GM19025 (cell line): ENCODE results near the gene COLEC12.

ENCODE experiments used
- ATAC-seq: cut with Tn5 transposase; IDR thresholded peaks from one replicate; pipeline ENCODE4 v1.9.1; 2021; ENCODE audit warnings: mild to moderate bottlenecking, low read depth, moderate library complexity; ENCODE audit not compliant: unreplicated experiment

COLEC12 gene

DNA sequence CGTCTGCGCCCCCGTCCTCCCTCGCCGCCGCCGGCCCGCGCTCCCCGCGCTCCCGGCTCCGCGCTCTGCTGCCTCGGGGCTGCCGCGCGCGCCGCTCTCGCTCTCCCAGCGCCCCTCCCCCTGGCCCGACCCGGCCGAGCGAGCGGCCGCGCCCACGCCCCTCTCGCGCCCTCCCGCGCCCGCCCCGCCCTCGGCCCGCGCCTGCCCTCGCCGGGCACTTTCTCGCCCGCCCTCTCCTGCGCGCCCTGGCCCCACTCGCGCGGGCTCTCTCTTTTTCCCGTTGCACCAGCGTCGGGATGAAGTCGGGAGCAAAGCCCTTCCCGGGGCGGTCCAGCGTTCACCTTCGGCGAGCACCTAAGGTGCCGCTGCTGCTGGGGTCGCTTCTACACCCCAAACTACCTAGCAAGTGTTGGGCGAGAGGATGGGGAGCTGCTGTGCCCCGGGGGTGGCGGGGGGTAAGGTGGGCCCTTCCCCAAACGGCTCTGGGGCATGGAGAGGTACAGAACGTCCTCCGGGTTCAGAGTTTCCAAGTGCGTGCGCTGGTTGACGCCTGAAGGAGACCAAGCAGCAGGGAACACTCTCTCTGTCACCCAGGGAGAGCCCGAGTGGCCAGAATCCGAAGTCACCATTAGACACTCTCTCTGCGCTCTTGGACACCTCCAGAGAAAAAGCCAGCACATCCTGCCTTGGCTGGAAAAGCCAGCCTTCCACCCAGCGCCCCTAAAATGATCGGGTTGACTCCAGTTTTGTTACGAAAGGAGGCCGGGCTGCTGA, at the start of gene COLEC12:
TSS of gene COLEC12 (minus strand) at position 70 of the 774 bp plus-strand sequence. CDS start 187 bp downstream, outside the sequence.
- no peak for ATAC-seq

DNA sequence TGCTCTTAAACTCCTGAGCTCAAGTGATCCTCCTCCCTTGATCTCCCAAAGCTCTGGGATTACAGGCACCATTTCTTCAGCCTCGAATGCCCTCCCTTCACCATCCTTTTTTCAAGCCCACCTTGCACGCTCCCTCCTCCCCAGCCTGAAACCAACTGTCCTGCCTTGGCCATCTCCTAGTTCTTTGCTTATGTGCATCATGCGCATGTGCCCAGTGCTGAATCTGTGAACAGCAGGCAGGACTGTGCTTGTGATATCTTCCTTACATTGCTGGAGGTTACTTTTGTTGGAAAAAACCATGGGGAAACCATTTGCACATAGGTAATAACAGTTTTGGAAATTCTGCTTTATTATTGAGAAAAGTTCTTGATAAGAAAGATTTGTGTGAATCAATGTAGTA, 49.5 kb upstream of the COLEC12 start:
- no peak for ATAC-seq

DNA sequence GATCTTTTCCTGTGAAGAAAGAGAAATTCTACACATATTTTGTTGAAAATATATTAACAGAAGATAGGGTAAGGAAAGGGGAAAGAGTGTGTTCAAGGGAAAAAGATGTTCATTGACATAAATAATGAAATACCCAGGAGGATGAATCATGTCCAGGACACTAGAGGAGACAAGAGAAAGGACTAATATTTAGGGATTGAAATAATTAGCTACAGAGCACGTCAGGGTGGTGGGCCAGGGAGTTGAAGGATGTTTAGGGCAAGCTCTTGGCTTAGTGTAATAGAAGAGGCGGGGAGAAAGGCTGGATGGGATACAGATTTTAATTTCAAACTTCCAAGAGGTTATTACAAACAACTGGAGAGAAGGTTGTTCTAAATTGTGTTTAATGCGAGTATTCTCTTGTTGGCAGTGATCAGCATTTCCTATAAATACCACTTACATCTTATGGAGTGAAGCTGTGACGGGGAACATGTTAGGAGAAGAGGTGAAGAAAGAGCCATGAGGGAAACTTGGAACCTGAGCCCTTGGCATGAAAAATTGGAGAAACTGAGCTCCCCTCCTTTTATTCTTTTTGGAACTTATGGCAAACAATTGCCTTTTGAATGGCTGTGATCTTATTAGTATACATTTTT, 43.1 kb upstream of the COLEC12 start:
- no peak for ATAC-seq

DNA sequence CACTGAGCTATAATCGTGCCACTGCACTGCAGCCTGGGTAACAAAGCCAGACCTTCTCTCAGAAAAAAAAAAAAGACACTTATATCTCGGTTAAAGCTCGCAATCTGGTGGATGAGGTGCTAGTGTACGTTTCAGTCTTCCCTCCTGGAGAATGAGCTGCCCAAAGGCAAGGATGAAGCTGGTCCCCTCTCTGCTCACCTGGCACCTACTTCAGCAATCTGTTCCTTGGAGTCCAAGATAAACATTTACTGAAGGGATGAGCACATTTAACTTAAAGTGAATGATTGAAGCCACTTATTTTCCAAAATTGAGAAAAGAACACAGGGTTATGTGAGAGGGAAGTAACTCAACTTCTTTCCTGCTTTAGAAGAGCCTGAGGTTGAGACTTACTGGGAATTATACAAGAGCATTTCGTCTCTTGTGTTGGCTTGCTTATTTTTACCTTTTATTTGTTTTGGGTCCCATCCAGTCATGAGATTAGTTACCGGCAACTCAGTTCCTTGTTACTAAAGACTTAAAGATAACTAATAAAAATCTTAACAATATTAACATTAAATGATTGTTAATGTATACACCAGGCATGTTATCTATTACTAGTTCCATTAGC, 33.6 kb upstream of the COLEC12 start:
- ATAC-seq, result no peak

DNA sequence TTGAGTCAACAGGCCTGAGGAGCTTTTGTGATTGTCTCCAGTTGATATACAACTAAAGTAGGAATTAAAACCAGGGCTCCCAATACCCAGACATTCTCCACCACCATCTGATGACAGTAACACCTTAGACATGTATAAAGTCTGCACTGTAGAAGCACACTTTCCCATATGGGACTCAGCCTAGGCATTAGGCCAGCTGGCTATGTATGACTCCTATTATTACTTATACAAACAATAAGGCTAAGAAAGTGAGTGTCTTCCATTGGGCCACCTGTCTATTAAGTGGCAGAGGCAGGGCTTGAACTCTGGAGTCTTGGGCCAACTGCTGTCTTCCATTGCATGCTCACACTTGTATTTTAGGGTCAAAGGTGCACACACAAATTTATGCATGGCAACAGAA, 32.1 kb upstream of the COLEC12 start:
- ATAC-seq, result no peak

DNA sequence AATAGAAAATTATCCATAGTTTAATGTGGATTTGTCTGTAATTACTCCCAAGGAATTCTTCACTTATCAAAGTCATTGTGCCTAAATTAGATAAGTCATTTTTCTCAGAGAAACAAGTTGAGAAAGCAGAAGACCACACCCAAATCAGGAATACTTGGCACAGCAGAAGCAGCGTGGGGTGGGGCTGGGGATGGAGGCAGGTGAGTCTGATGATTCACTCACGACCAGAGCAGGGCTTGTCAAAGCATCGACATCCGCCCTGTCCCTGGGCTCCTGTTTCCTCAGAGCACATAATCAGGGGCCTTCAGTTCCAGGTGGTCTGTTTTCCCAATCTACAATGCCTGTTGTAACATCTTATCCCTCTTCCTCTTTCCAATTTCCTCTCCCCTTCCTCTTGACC, 31.5 kb upstream of the COLEC12 start:
- ATAC-seq, result no peak

DNA sequence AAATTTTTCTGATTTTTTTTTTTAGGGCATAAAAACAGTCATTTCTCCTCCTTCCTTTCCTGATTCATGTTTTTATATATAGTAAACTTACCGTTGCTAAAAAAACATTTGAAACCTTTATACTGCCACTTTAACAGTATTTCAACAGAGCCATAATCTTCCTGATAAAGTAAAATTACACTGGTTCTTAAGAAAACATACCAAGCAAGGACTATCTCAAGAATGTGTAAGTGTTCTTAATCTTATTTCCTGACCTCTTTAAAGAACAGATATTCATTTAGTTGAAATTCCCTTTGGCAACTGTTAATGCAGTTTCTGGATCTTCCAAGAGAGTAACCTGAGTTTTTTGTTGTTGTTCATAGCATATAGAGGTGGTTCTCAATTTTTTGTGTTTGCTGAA, 26.6 kb upstream of the COLEC12 start:
- no peak for ATAC-seq

DNA sequence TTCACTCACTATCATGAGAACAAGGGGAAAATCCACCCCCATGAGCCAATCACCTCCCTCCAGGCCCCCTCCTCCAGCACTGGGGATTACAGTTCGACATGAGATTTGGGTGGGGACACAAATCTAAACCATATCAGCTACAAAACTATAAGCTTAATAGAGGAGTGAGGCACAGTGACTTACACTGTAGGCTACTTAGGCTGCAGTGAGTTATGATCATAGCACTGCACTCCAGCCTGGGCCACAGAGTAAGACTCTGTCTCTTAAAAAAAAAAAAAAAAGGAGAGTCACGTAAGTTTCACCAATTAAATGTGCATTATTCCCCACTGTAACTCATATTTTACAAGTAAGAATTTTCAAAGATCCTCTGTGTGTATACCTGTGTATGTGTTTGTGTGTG, 26.2 kb upstream of the COLEC12 start:
- ATAC-seq, result no peak

DNA sequence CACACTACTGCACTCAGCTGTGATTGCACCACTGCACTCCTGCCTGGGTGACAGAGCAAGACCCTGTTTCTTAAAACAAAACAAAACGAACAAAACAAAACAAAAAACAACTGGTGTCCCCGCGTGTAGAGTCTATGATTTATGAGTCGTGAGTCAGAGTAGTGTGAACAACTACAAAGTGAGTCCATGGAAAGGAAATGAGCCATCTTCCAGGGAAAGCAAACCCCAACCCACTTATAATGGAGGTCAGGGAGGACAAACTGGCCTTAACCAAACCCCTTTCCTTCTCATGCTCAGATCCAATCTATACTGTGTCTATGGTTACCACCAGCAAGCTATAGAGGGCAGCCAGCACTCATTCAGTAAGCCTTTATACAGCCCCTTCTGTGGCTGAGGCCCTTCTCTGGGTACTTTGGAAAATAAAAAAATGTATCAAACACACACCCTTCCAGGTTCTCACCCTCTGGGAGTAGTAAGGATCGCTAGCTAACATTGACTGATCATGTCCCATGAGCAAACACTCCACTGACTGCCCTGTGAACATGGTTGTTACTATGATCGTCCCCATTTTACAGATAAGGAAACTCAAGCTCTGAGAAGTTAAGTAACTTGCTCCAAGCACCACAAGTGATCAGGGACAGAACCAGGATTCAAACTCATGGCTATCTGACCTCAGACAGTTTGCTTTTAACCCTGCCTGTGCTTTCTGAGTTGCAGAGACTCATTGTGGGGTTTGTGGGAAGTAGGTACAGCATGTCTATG, 24.7 kb upstream of the COLEC12 start:
- ATAC-seq, result no peak

DNA sequence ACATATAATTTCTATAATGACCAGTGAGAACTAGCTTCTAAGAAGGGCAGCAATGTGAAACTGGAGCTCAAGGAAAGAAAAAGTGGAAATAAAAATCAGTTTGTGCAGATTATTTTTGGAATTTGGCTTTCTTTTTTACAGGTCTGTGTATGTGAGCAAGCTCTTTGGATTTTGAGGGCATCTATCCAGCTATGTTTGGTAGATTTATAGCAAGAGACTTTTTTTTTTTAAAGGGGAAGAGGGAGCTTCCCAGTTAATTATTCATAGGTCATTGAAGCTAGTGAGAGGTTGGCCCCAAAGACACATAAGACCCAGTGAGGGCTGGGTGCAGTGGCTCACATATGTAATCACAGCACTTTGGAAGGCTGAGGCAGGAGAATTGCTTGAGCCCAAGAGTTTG, 24.0 kb upstream of the COLEC12 start:
- ATAC-seq, result peak; percentile 63

DNA sequence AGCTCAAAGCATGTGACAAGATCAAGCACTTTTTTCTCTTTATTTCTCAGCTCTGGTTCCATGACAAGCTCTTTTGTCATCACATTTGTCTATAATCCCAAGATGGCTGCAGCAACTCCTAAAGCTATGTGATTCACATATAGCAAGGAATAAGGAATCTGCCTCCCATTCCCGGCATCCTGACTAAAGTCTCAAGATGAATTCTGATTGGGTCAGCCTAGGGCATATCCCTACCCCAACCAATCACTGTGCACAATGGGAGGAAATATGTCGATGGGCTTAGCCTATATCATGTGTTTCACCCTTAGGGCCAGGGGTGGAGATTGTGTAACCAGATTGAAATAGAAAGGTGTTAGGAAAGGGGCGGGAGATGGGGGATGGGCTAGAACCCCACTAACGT, 23.1 kb upstream of the COLEC12 start:
- no peak for ATAC-seq

DNA sequence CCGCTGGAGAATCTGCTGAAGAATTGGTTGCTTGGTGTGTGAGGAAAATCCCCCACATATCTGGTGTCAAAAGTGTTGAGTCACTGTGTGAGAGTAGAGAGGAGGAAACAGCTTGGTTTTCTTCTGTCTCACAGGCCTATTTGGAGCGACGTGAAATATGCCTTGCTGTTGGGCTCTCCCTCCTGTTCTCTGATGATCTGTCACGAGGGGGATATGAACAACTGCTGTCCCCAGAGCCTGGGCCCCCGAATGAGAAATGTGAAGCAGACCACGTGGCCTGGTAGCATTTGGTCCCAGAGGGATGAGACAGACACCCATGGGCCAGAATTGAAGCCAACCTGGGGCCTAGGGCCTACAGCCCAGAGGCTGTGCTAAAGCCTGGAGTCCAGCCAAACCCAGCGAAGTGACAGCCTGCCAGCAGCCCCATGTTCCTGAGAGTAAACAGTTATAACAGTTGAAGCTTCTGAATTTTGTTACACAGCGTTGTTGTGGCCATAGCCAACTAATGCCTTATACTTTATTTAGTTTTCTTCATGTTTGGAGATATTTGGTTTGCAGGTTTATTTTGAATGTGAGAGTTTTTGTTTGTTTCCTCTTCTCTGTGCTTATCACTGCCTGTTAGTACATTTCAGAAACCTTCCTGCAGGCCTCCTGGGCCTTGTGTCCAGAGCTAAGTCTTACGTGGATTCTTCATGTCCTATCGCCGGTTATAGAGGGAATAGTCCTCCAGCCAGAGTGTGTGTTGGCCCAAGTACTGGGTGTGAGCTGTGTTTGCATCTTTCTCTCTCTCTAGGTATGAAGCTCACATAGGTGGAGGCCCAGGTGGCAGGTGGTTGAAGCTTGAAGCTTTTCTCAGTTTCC, 18.7 kb upstream of the COLEC12 start:
- peak; percentile 93 for ATAC-seq

DNA sequence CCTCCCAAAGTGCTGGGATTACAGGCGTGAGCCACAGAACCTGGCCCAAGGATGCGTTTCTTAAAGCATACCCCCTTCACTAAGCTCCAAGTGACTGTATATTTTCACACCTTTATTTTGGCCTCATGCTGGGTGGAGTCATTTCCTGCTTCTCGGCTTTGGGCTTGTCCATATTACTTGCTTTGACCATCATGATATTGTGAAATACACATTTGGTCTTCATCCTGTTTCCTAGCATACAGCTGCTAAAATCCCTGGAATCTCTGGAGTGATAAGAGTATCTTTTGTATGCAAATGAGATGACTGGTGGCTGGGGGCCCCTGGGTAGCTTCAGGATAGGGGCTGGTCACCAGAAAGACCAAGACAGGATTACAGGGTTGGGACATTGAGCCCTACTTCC, 17.6 kb upstream of the COLEC12 start:
- ATAC-seq, result no peak

DNA sequence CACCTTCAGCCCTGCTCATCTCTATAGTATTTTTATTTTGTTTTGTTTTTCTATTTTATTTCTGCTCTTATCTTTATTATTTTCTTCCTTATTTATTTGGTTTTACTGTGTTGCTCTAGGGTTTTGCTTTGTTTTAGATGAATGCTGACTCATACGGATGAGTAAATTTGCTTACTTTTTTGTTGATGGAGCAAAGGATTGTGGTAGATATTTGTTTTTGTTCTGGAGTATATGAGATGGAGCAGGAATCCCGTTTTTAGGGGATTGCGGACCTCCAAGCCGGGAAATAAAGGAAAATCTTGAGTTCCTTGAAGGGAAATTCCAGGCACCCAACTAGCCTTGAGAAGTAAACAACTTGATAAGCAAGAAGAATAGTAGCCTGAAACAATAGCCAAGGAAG, 15.3 kb upstream of the COLEC12 start:
- ATAC-seq, result no peak

DNA sequence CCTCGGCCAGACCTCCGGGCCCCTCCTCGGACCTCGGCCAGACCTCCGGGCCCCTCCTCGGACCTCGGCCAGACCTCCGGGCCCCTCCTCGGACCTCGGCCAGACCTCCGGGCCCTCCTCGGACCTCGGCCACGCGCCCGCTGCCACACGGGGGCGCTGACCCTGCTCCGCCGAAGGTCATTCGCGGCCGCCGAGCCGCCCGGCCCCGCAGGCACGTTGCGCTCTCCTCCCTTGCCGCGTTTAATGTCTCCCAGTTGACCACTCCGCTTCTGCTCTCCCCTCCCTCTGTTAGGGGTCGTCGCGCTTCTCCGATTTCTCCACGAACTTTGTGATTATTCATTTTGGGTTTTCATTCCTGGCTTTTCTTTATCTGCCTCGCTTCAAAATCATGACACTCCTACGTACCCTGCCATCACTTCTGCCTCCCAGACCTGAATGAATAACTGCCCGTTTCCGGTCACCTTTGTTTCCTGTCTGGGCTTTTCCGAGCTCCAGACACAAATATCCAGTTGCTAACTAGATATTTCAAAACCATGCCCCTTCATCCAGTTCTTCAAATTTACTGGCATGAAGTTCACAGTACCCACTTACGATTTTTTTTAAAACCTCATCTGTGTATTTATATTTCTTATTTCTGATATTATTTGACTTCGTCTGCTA, 14.8 kb upstream of the COLEC12 start:
- ATAC-seq, result no peak

DNA sequence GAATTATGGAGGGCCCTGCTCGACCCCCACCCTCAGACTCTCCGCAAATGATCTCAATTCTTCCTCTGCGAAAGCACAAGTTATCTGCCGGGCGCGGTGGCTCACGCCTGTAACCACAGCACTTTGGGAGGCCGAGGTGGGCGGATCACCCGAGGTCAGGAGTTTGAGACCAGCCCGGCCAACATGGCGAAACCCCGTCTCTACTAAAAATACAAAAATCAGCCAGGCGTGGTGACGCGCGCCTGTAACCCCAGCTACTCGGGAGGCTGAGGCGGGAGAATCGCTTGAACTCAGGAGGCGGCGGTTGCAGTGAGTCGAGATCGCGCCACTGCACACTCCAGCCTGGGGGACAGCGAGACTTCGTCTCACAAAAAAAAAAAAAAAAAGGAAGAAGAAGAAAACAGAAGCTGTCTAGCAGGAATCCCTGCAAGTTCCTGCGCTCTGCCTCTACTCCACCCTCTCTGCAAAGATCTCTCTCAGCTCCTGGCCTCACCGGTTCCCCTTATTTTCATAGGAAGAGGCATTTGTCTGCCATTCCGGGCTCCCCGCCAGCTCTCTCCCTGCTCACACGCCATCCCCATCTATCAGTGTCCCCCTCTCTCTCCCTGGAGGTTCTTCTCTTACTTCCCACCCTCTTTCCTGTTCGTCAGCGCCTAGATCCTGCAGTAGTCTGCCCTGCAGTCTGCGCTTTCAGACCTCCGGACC, 13.5 kb upstream of the COLEC12 start:
- ATAC-seq, result no peak

DNA sequence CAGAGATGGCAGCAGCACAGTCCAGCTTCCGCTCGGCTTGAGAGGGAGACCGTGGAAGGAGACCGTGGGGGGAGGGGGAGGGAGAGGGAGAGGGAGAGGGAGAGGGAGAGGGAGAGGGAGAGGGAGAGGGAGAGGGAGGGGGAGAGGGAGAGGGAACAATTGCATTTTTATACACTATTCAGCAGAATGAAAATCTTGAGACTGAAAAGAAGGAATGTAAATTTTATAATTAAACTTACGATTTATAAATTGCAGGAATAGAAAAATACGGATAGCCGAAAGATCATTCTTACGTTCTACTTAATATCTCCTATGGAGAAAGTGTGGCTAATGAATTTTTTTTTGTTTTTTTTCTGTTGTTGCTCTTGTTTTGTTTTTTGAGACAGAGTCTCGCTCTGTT, 12.5 kb upstream of the COLEC12 start:
- ATAC-seq, result no peak

DNA sequence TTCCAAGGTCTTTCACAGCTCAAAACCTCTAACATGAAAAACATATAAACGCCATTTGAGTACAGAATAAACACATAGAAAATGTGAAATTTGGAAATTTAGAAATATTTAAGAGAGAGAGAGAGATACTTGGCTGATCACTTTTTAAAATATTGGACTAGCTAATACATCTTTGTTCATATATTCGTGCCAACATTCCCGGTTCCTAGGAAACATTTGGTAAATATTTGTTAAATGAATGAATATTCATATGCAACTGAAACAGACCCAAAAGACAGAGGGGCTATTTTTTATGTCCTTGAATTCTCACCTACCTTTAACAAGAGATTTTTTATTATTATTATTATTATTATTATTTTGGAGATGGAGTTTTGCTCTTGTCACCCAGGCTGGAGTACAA, 8.3 kb upstream of the COLEC12 start:
- ATAC-seq, result no peak

DNA sequence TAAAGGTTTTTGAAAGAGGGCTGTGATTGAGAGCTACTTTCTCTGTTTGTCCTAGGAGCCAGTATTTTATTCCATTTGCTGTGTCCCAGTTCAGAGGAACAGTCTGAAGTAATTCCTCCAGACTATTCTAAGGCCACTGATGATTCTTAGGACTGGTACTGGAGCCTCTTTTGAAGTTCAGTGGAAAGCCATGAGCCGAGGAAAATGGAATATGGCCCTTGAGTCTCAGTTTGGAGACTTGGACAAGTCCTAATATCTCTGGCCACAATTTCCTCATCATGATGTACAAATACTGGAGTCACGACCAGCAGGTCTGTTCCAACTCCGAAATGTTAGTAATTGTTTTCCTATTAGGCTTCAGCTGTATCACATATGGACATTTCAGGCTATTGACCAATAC, 7.1 kb upstream of the COLEC12 start:
- no peak for ATAC-seq
